AG04450 (cell line): Measurements from ENCODE around the gene TGFB3. TPM values are rescaled to one million over a fixed set of nuclear protein-coding genes. Genes with fewer than 3 reads are reported as not detected.

ENCODE experiments used
- CTCF ChIA-PET: fragments of 300-600, 350-600 bp; formaldehyde crosslinking; extraction: SDS; loops from one replicate; lab custom pipeline; 2022; ENCODE audit warnings: antibody characterized with exemption, inconsistent platforms; lab: Charles Lee
- POLR2A ChIA-PET: fragments of 350-600 bp; formaldehyde crosslinking; extraction: SDS; loops from one replicate; lab custom pipeline; 2021; ENCODE audit warnings: antibody characterized with exemption, inconsistent platforms; lab: Yijun Ruan, JAX
- DNase-seq: peaks from one replicate; pipeline ENCODE4 v3.0.0-alpha.2; 2011; ENCODE audit warnings: low read depth, low spot score
- H3K27ac ChIP-seq: one replicate; pipeline ENCODE4 v1.5.1; 2012; ENCODE audit warnings: low read depth, low read length, control low read depth
- H3K27me3 ChIP-seq: one replicate; pipeline ENCODE4 v1.6.0; 2012; ENCODE audit warnings: low read length; ENCODE audit not compliant: control insufficient read depth, insufficient read depth
- H3K4me3 ChIP-seq: 2 replicates; pipeline ENCODE4 v1.5.1; 2011; ENCODE audit warnings: mild to moderate bottlenecking, low read depth, low read length, control low read depth
- H3K9me3 ChIP-seq: 2 replicates; pipeline ENCODE4 v1.5.1; 2012; ENCODE audit warnings: low read length; ENCODE audit not compliant: control insufficient read depth, insufficient read depth
- CTCF ChIP-seq: IDR thresholded peaks from 2 replicates; pipeline ENCODE4 v1.5.1; 2011; ENCODE audit warnings: low read depth, low read length, control low read depth, inconsistent platforms
- polyA plus RNA-seq: library from polyadenylated mRNA; depleted of rRNA; stranded (reverse); fragments of >200 nt; gene quantifications from 2 replicates; pipeline ENCODE4 v1.2.3, GENCODE V29; 2011

TGFB3 gene
- polyA plus RNA-seq, 1 experiment = 3.6 TPM

GRCh38 chr14:75979648-75980565 lies 1.9 kb downstream of the TGFB3 start:
- DNase-seq = no peak
- ChIA-PET POLR2A (interaction anchor here (0.6 to 1.4 kb wide), 2 partner anchors 73 to 184 kb away, joined by 3 read pairs; no protein-coding TSS in a partner anchor), CTCF (interaction anchor here (0.6 to 21.2 kb wide), 13 partner anchors 9 to 268 kb away, joined by 3 to 484 read pairs (median 4); no protein-coding TSS in a partner anchor)
- no peak for TF ChIP-seq CTCF
- Histone ChIP-seq H3K27me3 (peaks cover 3% of the 10 kb centered on the region), H3K27ac (no peak overlapping the region), H3K9me3 (no peaks in the 10 kb centered on the region), H3K4me3 (peak overlapping the region; percentile 22; the same call in 1 of the 2 replicates)

GRCh38 chr14:75979071-75979571 lies 2.7 kb downstream of the TGFB3 start:
- ChIA-PET POLR2A (interaction anchor here (0.6 to 1.4 kb wide), 2 partner anchors 73 to 184 kb away, joined by 3 read pairs; no protein-coding TSS in a partner anchor), CTCF (interaction anchor here (0.8 to 21.2 kb wide), 14 partner anchors 9 to 404 kb away, joined by 3 to 484 read pairs (median 4); no protein-coding TSS in a partner anchor)
- no peak for DNase-seq
- Histone ChIP-seq H3K9me3 (no peaks in the 10 kb centered on the region), H3K27ac (no peak overlapping the region), H3K27me3 (peaks cover 3% of the 10 kb centered on the region), H3K4me3 (0 out of 2 replicates have a peak overlapping the region, but pooled peaks have one; percentile 20)
- TF ChIP-seq CTCF = peak; percentile 71

GRCh38 chr14:75978249-75978731 lies 3.5 kb downstream of the TGFB3 start:
- Histone ChIP-seq H3K27ac (no peak overlapping the region), H3K27me3 (no peaks in the 10 kb centered on the region), H3K9me3 (no peaks in the 10 kb centered on the region), H3K4me3 (no peak overlapping the region)
- no peak for DNase-seq
- no peak for TF ChIP-seq CTCF
- ChIA-PET POLR2A (interaction anchor here (1.4 kb wide), 1 partner anchor 72 kb away, joined by 3 read pairs; no protein-coding TSS in a partner anchor), CTCF (interaction anchor here (0.8 to 21.2 kb wide), 11 partner anchors 9 to 403 kb away, joined by 3 to 484 read pairs (median 6); no protein-coding TSS in a partner anchor)

- no peak for DNase-seq
- ChIA-PET POLR2A (no interaction called here), CTCF (interaction anchor here (0.9 to 21.2 kb wide), 4 partner anchors 59 to 266 kb away, joined by 3 to 484 read pairs (median 16); no protein-coding TSS in a partner anchor)
- Histone ChIP-seq H3K27me3 (no peaks in the 10 kb centered on the region), H3K27ac (no peak overlapping the region), H3K9me3 (no peaks in the 10 kb centered on the region), H3K4me3 (no peak overlapping the region)
- no peak for TF ChIP-seq CTCF
Observed at GRCh38 chr14:75977582-75977943, 4.2 kb downstream of the TGFB3 start.
